Measurements from ENCODE around the gene NRXN3. TPM values are rescaled to one million over a fixed set of nuclear protein-coding genes. Genes with fewer than 3 reads are reported as not detected.

NRXN3 gene
- polyA plus RNA-seq, 1 of the 3 experiments (the other 2 are of a cell fraction), result 1.6 TPM

GRCh38 chr14:79510659-79511058 is 1340.5 kb downstream of the NRXN3 start:
- H4K20me1 ChIP-seq (ENCODE audit: insufficient read depth), result no peaks in the 10 kb centered on the region
- TF ChIP-seq CTCF (IDR thresholded peaks at IDR 0.05) (no peak), EP300 (IDR thresholded peaks at IDR 0.05; ENCODE audit: borderline replicate concordance in 1 of 2, low read depth in 1 of 2, low read length in 1 of 2) (no peak), MAX (IDR thresholded peaks at IDR 0.05; ENCODE audit: low read depth) (no peak), RFX5 (IDR thresholded peaks at IDR 0.05; ENCODE audit: low read length) (no peak)
- H3F3A ChIP-seq (replicated peaks; ENCODE audit: insufficient read depth), result peaks cover 15% of the 10 kb centered on the region
- H3K36me3 ChIP-seq (replicated peaks in 1 of 2; ENCODE audit: control insufficient read depth in 1 of 2, insufficient read depth in 2 of 2, low read length in 1 of 2), result no peaks in the 10 kb centered on the region
- H3K79me2 ChIP-seq (ENCODE audit: insufficient read depth), result no peaks in the 10 kb centered on the region
- CTCF ChIA-PET, result interaction anchor here (1.7 kb wide), 1 partner anchor 13 kb away, joined by 4 read pairs; no protein-coding TSS in a partner anchor
- no peak overlapping the region for H3K9ac ChIP-seq
- no peak overlapping the region for H3K4me3 ChIP-seq (ENCODE audit: low read depth in 2 of 2, low read length in 1 of 2)
- H3K9me3 ChIP-seq, result no peaks in the 10 kb centered on the region
- no peaks in the 10 kb centered on the region for H3K9me2 ChIP-seq
- peak overlapping the region; percentile 32; the same call in 1 of the 2 replicates for H3K4me2 ChIP-seq
- DNase-seq, result no peak
- peaks cover 4 to 5% of the 10 kb centered on the region in 2 experiments; a peak in 2 of 4 replicates for H3K4me1 ChIP-seq (ENCODE audit: control insufficient read depth in 1 of 2, insufficient read depth in 2 of 2, low read depth in 1 of 2, low read length in 1 of 2)
- H3K27ac ChIP-seq (ENCODE audit: low read depth in 2 of 2, low read length in 1 of 2), result peak overlapping the region in 1 of 2 experiments; percentile 41; a peak in 2 of 4 replicates
- 8% methylated on average over 3 of the region's 3 CpGs for WGBS (ENCODE audit: low lambda C conversion rate)
- peak overlapping the region; percentile 50; the same call in 1 of the 2 replicates for H2AFZ ChIP-seq (ENCODE audit: low read depth)
- POLR2A ChIA-PET, result no interaction called here
- H3K27me3 ChIP-seq (ENCODE audit: insufficient read depth), result no peaks in the 10 kb centered on the region

- WGBS (ENCODE audit: low lambda C conversion rate), result 73% methylated on average over 3 of the region's 3 CpGs
- peak overlapping the region; percentile 21; the same call in 1 of the 2 replicates for H2AFZ ChIP-seq (ENCODE audit: low read depth)
- H3K4me1 ChIP-seq (ENCODE audit: control insufficient read depth in 1 of 2, insufficient read depth in 2 of 2, low read depth in 1 of 2, low read length in 1 of 2), result peaks cover 7 to 8% of the 10 kb centered on the region in 2 experiments; a peak in 2 of 4 replicates
- H3K9me2 ChIP-seq, result no peaks in the 10 kb centered on the region
- H4K20me1 ChIP-seq (ENCODE audit: insufficient read depth), result no peaks in the 10 kb centered on the region
- TF ChIP-seq USF2 (IDR thresholded peaks at IDR 0.05; ENCODE audit: borderline replicate concordance, low read depth, low read length) (no peak), TEAD4 (IDR thresholded peaks at IDR 0.05; ENCODE audit: borderline replicate concordance, insufficient read depth) (no peak), NRF1 (IDR thresholded peaks at IDR 0.05; ENCODE audit: low read depth, low read length) (no peak), GABPA (IDR thresholded peaks at IDR 0.05; ENCODE audit: low read depth) (no peak), NFIC (IDR thresholded peaks at IDR 0.05; ENCODE audit: borderline replicate concordance) (no peak), CHD2 (IDR thresholded peaks at IDR 0.05; ENCODE audit: low read length, partially characterized antibody) (no peak), EP300 (IDR thresholded peaks at IDR 0.05; ENCODE audit: borderline replicate concordance in 1 of 2, low read depth in 1 of 2, low read length in 1 of 2) (no peak), RAD21 (IDR thresholded peaks at IDR 0.05; ENCODE audit: low read length) (no peak), REST (IDR thresholded peaks at IDR 0.05; ENCODE audit: low read depth, low read length) (no peak), RXRA (IDR thresholded peaks at IDR 0.05; ENCODE audit: borderline replicate concordance, low read depth) (no peak), YY1 (IDR thresholded peaks at IDR 0.05; ENCODE audit: low read depth) (no peak), CTCF (IDR thresholded peaks at IDR 0.05) (no peak)
- H3F3A ChIP-seq (replicated peaks; ENCODE audit: insufficient read depth), result peaks cover 16% of the 10 kb centered on the region
- H3K27ac ChIP-seq (ENCODE audit: low read depth in 2 of 2, low read length in 1 of 2), result peak overlapping the region in 1 of 2 experiments; percentile 41; a peak in 2 of 4 replicates
- no peak overlapping the region for H3K9ac ChIP-seq
- peak overlapping the region; percentile 32; the same call in 1 of the 2 replicates for H3K4me2 ChIP-seq
- no peaks in the 10 kb centered on the region for H3K27me3 ChIP-seq (ENCODE audit: insufficient read depth)
- ChIA-PET POLR2A (no interaction called here), CTCF (interaction anchor here (1.7 kb wide), 1 partner anchor 12 kb away, joined by 4 read pairs; no protein-coding TSS in a partner anchor)
- DNase-seq, result no peak
- H3K36me3 ChIP-seq (replicated peaks in 1 of 2; ENCODE audit: control insufficient read depth in 1 of 2, insufficient read depth in 2 of 2, low read length in 1 of 2), result no peaks in the 10 kb centered on the region
- H3K79me2 ChIP-seq (ENCODE audit: insufficient read depth), result no peaks in the 10 kb centered on the region
- no peak overlapping the region for H3K4me3 ChIP-seq (ENCODE audit: low read depth in 2 of 2, low read length in 1 of 2)
- H3K9me3 ChIP-seq, result no peaks in the 10 kb centered on the region
Observed at GRCh38 chr14:79511146-79511545, 1341.0 kb downstream of the NRXN3 start.

Data from SK-N-SH (cell line).